ENCODE data around the gene TTLL7.
A peak's percentile ranks its signal among the peaks of the same experiment; 100 is the strongest.

Gene TTLL7

DNA sequence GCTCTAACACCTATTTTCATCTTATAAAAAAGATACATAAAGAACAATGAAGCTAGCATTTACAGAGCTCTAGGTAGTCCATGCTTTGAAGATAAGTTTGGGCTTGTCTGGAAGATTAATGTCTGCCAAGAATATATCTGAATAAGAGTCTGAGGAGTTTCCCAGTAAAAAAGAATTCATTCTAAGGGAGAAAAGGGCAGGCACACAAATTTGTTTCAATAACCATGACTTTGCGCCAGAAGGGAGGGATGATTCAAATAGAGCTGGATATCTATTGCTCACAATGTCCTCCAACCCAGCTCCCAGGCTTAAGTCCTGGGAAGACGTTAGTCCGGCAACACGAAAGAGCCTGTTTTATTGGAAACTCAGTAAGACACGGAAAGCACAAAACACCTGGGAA is 9.7 kb upstream of the TTLL7 start:
- no peak for DNase-seq (ENCODE audit: low spot score)
- POLR2A ChIA-PET (ENCODE audit: low non-redundant PET), result no interaction called here
- CTCF ChIA-PET, result no interaction called here
- TF ChIP-seq CTCF (conservative IDR thresholded peaks at IDR 0.05; ENCODE audit: low read depth), result no peak
- H3K27ac ChIP-seq, result no peak overlapping the region

DNA sequence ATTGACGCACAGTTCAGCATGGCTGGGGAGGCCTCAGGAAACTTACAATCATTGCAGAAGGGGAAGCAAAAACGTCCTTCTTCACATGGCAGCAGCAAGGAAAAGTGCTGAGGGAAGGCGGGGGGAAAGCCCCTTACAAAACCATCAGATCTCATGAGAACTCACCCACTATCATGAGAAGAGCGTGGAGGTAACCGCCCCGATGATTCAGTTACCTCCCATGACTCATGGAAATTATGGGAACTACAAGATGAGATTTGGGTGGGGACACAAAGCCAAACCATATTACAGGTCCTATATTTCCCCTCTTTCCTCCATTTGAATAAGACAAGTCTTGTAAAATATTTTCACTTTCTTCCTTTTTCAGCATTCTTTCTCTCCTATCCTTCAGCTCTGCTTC is 7.7 kb upstream of the TTLL7 start:
- CTCF ChIA-PET, result no interaction called here
- no peak for TF ChIP-seq CTCF (conservative IDR thresholded peaks at IDR 0.05; ENCODE audit: low read depth)

GRCh38 chr1:84001501-84001900 is 2.6 kb upstream of the TTLL7 start:
- no peak for DNase-seq (ENCODE audit: low spot score)
- no peak overlapping the region for H3K27ac ChIP-seq
- CTCF ChIA-PET, result no interaction called here
- POLR2A ChIA-PET (ENCODE audit: low non-redundant PET), result no interaction called here
- no peak for TF ChIP-seq CTCF (conservative IDR thresholded peaks at IDR 0.05; ENCODE audit: low read depth)

More for the DNA sequence above, 7.7 kb upstream of the TTLL7 start:
- H3K27ac ChIP-seq, result no peak overlapping the region
- POLR2A ChIA-PET (ENCODE audit: low non-redundant PET), result no interaction called here
- DNase-seq (ENCODE audit: low spot score), result no peak

DNA sequence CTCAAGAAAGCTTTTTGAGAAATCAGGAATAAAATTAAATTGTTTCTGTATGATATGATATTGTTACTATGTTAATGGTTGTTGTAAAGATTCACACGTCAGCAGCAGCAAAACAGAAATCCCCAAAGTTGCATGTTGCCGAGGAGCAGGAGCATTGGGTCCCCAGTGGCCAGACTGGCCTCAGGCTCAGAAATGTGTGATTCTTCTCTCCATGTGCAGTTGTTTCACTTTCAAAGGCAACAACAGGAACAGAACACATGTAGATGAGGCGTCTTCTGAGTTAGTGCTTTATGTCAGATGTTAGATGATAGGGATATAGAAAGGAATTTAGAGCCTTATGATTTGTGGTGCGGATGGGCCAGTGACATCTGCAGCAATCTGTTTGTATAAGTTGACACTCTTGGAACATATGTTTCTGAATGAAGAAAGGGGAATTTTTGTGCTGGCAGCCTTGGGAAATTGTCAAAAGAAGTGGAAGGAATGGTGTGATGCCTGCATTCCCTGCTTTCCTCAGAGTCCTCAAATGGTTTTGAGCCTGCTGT is 2.1 kb upstream of the TTLL7 start:
- no peak for DNase-seq (ENCODE audit: low spot score)
- CTCF ChIA-PET, result no interaction called here
- POLR2A ChIA-PET (ENCODE audit: low non-redundant PET), result no interaction called here
- no peak for TF ChIP-seq CTCF (conservative IDR thresholded peaks at IDR 0.05; ENCODE audit: low read depth)
- H3K27ac ChIP-seq, result no peak overlapping the region

DNA sequence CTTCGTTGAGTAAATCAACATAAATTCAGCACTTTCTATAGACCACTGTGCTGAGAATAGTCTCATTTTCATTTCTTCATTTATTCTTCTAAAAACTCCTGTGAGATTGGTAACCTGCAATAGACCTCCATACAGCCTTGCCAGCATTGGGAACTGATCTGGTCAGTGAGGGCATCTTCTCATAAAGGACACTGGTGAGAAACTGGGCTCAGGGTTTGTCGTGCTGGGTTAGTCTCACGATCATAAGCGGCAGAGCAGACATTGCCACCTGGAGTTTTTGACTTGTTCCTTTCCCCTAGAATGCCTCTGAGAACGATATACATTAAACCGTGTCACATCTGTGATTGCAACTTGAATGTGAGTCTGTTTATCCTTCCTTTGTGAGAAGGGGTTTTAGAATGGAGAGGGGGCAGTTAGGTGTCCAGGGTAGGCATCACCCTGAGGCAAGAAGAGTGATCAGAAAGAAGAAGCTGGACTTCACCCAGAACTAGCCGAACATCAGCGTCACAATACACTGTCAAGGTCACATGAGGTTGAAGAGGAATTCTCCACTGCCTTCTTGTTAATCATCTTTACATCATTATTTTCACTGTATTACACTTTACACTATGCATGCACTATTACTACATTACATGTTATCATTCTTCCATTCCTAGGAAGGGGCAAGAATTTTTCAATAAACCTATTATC is 1.4 kb upstream of the TTLL7 start:
- ChIA-PET POLR2A (ENCODE audit: low non-redundant PET) (no interaction called here), CTCF (no interaction called here)

DNA sequence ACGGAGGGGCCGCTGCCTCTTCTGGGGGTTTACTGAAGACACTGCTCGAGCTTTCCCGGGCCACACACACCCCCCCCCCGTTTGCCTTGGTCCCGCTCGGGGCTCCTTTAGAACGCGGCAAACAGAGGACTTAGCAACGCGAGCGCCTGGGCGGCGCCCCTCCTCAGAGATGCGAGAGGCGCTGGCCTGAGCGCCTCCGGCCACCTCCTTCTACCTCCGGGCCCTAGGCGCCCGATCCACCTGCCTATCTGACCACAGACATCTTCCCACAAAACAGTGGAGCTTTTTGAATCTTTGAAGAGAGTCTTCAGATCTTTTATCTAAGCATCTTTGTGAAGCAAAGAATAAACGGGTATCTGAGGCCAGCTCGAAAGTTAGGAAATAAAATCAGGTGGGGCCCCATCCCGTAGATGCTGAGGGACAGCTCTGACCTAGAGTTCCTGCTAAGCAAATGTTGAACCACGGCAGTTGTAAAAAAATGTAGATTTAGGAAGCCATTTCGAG is 436 bp upstream of the TTLL7 start:
- no peak overlapping the region for H3K27ac ChIP-seq
- TF ChIP-seq CTCF (conservative IDR thresholded peaks at IDR 0.05; ENCODE audit: low read depth), result no peak
- DNase-seq (ENCODE audit: low spot score), result peak; percentile 62
- CTCF ChIA-PET, result no interaction called here
- POLR2A ChIA-PET (ENCODE audit: low non-redundant PET), result no interaction called here

More for the DNA sequence above, 1.4 kb upstream of the TTLL7 start:
- no peak overlapping the region for H3K27ac ChIP-seq
- no peak for TF ChIP-seq CTCF (conservative IDR thresholded peaks at IDR 0.05; ENCODE audit: low read depth)
- DNase-seq (ENCODE audit: low spot score), result no peak
